Stimulated activated CD4-positive, alpha-beta T cell treated with anti-CD3 and anti-CD28 coated beads, Interleukin-15, amount 100 ng/mL, for 1 hour (primary cell): ENCODE measurements around the gene BCL2L1.

Experiments
- DNase-seq, 2 donors: peaks; one replicate each; pipeline ENCODE4 v3.0.0-alpha.2; 2020; ENCODE audit warnings: low read depth in 1 of 2, low spot score in 1 of 2

The BCL2L1 gene

GRCh38 chr20:31731321-31731717 is 8.7 kb upstream of the BCL2L1 start:
- no peak for DNase-seq

- peak; percentile 96 to 97 for DNase-seq
These were observed 831 bp upstream of the BCL2L1 start for GRCh38 chr20:31723319-31724078.

DNA sequence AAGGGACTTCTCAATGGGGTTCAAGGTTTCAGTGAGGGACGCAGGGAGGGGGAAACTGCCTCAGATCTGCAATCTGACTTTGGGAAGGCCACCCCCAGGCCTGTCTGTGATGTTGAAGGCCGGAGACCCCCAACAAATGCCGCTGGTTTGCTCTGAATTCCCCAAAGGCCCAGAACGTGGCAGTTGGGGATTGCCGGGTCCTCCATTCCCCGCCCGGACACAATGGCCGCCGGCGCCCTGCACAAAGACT is 326 bp upstream of the BCL2L1 start:
- no peak for DNase-seq

- no peak for DNase-seq
These were observed 1.0 kb downstream of the BCL2L1 start for GRCh38 chr20:31721408-31722256.

DNA sequence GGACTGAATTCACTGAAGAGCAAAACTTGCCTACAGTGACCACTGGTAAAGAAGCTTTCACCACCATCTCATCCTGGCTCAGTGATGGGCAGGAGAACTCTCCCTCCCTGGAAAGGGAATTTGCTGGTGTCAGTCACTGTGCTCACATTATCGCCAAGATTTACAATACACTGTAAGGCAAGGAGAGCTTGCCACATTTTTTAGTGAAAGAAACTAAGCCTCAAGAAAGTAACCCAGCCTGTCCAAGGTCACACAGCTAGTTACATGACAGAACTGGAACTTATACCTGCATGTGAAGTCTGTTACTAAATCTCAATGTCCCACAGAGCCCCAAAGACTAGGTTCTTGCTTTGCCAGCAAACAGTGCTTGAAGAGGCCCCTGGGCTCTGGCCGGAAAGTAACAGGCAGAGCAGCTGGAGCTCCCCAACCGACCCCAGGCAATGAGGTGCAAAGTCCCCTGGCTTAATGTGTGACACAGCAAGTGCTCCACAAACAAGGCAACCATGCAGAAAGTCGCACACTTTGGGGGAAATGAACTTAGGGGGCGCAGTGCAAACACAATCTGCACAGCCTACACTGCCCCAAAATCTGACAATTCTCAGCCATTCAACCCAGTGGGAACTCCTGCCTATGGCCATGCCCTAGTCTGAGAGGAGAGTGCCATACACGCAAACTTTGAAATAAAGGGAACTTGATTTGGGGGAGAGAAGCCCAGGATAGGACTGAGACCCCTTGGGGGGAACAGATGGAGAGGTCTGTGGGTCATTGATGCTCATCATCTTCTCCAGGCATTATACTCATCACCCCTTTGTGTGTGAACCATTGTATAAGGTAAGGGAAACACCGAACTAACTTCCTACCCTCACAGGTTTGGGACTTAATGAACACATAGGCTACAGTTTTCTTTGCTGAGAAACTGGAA is 1.9 kb downstream of the BCL2L1 start:
- no peak for DNase-seq

DNA sequence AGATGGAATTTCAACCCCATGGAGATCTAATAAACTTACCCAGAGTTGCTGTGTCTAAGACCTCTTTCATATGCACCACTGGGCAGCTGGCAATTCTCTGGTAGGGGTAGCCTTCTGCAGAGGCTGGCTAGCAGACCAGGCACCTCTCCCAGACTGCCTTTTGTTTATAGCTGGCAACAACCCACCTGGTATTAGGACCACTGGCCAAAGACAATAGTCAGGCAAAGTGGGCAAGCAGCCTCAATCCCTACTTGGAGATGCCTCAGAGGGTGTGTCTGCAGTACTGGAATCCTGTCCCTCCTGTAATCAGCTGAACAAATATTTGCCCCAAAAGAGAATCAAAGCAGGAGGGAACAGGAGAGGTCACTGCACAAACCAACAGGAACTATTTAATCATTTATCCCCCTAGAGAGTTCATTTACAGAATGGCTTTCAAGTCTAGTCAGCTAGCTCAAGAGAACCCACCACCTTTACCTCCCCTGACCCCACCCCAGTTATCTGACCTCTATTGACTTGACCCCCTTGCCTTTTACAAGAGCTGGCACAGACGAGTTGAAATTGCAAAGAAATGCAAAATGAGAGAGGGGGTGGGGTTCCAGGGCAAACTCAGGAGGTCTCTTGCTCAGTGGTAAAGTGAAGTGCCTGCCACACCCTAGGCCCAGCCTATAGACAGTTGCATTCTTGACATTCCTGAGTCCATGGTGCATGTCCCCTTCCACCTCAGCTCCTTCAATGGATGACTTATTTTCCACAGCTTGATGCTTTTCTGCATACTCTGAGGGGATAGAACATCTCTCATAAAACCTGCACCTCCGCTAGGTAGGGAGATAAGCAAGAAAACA is 2.8 kb downstream of the BCL2L1 start:
- DNase-seq: no peak

- no peak for DNase-seq
These were observed 3.6 kb downstream of the BCL2L1 start for GRCh38 chr20:31718952-31719643.

DNA sequence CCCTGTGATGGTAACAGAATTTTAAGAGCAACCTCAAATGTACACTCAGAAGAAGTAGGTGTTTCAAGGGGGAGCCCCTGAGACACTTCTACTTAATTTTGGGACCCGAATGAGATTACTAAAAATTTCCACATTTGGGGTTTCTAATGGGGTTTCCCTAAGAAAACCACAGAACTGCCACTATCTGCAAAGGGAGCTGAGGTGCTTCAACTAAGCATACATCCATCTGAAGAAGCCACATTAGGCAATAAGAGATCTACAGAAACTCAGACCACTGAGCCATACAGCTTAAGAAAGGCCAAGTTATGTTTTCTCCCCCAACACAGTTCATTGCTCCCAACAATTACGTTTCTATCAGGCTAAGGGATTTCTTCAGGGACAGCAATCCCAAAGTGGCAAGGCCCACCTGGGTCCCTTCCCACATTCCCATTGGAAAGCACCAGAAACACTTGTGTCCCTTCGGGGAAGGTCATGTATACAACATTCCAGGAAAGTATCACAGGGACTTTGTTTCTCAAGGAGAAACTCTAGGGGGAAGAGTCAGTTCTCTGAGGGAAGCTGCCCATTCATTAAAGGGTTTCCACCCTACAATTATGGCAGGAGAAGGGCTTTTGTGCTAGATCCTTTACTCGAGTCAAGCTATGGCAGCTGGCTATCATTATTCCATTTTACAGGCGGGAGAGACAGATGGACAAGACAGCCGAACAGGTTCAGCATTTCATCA is 5.0 kb downstream of the BCL2L1 start:
- no peak for DNase-seq

DNA sequence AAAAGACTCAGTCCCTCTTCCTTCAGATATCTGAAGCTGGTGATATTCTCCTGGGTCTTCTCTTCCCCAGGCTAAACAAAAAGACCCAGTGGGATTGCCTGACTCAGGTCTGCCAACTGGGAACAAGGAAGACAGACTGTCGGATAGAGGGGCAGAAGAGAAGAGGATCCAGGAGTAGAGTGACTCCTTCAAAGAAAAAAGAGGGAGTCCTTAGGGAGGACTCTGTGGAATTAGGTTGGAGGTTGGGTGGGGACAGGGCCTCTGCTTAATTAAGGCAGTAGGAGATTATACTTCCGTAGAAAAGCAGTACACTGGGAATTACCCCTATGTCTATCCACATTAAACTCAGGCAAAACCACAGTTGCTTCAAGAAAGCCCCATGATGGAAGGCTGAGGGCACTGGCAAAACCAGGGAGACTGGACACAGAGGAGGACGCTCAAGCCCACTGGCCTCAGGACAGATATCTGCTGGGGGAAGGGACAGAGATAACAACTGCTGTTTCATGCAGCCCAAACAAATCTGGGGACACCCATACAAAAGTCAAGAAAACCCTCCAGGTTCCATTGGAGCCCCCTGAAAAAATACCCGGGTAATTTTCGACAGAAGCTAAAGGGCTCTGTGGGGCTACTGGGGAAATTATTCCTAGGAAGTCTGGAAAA is 5.7 kb downstream of the BCL2L1 start:
- no peak for DNase-seq

- DNase-seq: no peak
These were observed 6.3 kb downstream of the BCL2L1 start for GRCh38 chr20:31716351-31716750.

- no peak for DNase-seq
These were observed 6.9 kb downstream of the BCL2L1 start for GRCh38 chr20:31715766-31716165.

DNA sequence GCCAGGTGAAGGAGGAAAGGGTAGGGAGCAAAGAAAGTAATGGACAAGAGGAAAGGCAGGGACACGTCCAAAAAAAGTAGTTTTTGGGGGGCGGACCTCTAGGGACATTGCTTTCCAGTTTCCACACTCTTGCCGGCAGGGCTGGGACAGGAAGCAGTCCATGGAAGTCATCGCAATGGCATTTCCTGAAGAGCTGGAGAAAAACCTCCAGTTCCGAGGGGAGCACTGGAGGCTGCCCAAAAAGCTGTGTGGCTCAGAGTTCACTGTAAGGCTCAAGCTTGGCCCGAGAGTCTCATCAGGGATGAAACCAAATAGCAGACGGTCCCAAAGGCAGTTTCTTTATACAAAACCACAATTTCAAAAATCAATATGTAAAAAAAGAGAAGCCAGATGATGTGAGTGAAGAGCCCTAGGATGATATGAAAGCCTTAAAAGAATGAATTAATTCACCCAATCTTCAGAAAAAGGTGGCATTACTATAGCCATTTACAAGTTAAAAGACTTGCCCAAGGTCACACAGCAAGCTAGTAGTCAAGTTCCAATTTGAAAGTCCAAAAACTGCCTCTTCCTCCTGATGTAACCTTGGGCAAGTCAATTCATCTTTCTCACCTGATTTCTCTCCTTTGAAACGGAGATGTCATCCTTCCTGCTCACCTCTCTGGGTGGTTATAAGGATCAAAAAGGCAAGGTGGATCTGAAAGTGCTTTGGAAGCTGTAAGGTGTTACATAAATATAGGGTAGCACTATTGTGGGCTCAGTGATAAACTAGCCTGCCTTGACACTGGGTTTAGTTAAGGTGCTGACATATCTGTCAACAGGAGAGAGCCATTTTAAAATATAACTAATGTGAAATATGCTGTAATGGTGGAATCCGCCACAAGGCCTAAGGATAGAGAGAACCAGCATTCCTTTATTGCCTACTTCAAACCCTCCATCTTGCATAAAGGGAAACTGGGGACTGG is 9.1 kb downstream of the BCL2L1 start:
- no peak for DNase-seq

DNA sequence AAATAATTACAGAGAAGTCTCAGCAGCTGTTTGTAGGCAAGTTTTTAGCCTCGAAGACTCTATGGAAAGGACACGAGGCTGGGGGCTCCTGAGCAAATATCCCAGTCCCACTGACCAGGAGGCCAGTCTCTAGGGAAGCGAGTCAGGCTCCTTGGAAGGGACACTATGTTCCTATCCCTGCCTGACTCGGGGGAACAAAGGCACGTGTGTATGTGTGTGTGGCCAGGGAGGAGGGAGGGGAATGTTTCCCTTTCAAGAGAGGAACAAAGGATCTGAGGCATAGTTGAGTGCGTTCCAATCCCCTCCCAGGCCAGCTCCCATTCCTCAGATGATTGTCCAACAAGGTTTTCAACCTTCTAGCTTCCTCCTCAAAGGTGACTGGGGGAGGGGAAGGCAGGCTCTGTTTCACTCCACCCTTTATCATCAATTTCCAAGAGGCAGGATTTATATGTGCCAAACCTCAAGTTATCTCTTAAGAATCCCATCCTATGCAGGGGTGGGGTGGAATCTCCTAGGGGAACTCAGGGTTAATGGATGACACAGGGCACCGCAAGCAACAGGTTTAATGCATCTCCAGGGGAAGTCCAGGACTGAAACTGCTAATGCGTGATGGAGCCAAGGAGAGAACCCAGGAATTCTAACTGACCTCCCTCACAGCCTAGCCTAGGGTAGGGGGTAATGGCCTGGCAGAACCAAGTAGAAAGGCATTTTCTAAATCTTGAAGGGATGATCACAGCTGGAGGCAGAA is 9.9 kb downstream of the BCL2L1 start:
- no peak for DNase-seq

DNA sequence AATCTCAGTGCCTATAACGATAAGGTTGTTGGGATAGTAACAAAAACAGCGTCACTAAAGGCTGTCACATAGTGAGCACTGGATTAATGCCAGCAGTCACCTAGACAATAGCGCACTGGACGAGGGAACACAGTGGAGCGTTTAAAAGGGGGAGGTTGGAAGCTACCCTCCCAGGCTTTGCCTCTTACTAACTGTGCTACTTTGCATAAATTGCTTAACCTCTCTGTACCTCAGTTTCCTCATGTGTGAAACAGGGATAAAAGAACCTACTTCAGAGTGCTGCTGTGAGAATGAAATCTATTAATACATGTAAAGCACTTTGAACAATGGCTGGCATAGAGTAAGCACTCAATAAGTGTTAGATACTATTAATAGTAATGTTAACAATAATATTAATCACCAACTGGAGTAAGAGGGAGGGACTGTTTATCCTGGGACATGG is 10.5 kb downstream of the BCL2L1 start:
- no peak for DNase-seq

DNA sequence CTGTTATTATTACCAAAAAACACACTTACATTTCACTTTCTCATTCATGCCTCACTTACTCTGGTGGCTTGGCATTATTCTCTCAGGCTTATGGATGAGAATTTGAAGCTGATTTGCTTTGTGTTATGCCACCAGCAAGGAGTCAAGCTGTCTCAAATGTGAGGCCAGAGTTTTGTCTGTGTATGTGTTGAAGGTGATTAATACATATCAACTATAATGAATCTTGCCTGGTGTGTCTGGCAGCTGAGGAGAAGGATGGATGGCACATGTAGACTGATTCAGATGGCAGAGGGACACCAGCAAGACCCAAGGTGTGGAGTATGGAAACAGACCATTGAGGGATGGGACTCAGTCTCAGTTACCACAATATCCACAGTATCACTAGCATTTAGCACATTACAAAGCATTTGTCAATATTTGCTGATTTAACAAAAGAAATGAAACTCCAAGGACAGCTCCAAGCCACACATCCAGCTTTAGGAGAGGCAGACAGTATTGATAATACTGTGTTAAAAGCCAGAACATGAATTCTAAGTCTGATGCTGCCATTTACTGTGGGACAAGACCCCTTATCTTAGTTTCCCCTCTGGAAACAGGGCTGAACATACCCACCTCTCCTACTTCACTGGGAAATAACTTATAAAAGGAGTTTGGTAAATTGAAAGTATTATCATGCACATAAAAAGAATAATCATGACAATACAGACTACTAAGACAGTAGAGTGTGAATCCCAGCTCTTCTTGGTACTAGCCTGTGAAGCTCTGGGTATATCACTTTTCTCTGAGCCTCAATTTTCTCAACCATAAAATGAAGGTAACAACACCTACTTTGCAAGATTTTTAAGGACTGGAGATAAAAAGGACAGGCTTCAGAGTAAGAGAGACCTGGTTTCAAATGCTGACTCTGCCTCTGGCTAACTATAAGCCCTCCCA is 11.2 kb downstream of the BCL2L1 start:
- no peak for DNase-seq
